Vagina (tissue), 2 donors: ENCODE measurements around the gene PEX26.

Experiments used
- CTCF ChIP-seq, 3 experiments: fragments of 450-650 bp in 2 of 3; fragments of 200-600 bp in 1 of 3; sonication (generic) in 1 of 3; IDR thresholded peaks; one replicate each; pipeline ENCODE4 v1.5.1; 2017 to 2019; ENCODE audit warnings: antibody characterized with exemption in 3 of 3, mild to moderate bottlenecking in 2 of 3, moderate library complexity in 2 of 3
- POLR2A ChIP-seq, 2 donors: fragments of 450-650 bp; IDR thresholded peaks; one replicate each; pipeline ENCODE4 v1.6.1; 2017; ENCODE audit warnings: antibody characterized with exemption in 2 of 2, mild to moderate bottlenecking in 2 of 2, moderate library complexity in 2 of 2
- POLR2AphosphoS5 ChIP-seq, 2 donors: sonication (generic); formaldehyde crosslinking; IDR thresholded peaks; one replicate each; pipeline ENCODE4 v1.9.0; 2017; ENCODE audit warnings: antibody characterized with exemption in 2 of 2, mild to moderate bottlenecking in 2 of 2, low read depth in 1 of 2; ENCODE audit not compliant: insufficient read depth in 1 of 2

DNA sequence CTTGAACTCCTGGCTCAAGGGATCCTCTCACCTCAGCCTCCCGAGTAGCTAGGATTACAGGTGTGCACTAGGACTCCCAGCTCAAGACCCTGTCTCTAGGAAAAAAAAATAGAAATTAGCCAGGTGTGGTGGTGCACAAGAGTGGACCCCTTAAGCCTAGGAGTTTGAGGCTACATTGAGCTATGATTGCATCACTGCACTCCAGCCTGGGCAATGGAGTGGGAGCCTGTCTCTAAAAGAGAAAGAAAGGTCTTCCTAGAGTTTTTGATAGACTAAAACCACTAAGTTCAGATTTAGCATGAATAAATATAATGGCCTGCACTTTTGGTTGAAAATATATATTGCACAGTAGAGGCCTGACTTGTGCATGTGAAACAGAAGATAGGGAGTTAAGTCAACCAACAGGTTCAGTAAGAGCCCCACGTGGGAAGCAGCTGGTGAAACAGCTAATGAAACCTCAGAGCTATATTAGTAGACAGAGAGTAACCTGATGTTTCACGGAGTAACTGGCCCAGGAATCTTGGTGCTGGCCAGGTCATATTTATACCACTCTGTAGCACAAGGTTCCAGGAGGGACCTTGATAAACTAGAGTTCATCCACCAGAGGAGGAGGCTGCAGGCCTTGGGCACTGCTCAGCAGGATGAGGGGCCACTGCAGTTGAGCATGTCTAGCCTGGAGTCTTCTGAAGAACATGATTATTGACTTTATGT, 48.8 kb upstream of the PEX26 start:
- TF ChIP-seq POLR2AphosphoS5 (IDR thresholded peaks at IDR 0.05; ENCODE audit: insufficient read depth in 1 of 2, low read depth in 1 of 2) (peak in 1 of 2 donors; percentile 28), CTCF (IDR thresholded peaks at IDR 0.05) (no peak), POLR2A (IDR thresholded peaks at IDR 0.05) (no peak)
